NCI-H446 treated with DMSO at 0.1 percent for 48 hours (cell line): Measurements from ENCODE around the gene MYO1E.

Experiments
- DNase-seq: peaks from one replicate; lab custom pipeline; 2025; lab: John Stamatoyannopoulos, UW

The MYO1E gene

GRCh38 chr15:59227021-59227420 lies 145.7 kb downstream of the MYO1E start:
- no peak for DNase-seq

GRCh38 chr15:59224474-59224873 lies 148.2 kb downstream of the MYO1E start:
- no peak for DNase-seq

DNA sequence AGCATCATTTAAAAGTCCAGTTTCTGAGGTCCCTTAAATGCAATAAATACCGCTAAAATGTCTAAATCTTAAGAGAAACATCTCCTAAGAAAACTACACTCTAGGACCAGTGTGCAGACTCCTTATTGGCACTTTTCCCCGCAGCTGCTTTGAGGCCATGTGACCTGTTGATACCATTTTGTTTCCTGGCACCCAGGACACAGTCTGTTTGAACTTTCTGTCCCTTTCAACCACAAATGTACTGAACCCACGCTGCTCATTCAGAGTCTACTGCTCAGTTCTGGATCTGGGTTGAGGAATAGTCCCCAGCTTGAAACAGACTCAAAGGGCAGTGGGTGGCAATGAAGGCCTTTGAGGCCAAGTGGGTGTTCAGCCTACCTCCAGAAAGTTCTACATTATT lies 148.9 kb downstream of the MYO1E start:
- DNase-seq, result no peak

DNA sequence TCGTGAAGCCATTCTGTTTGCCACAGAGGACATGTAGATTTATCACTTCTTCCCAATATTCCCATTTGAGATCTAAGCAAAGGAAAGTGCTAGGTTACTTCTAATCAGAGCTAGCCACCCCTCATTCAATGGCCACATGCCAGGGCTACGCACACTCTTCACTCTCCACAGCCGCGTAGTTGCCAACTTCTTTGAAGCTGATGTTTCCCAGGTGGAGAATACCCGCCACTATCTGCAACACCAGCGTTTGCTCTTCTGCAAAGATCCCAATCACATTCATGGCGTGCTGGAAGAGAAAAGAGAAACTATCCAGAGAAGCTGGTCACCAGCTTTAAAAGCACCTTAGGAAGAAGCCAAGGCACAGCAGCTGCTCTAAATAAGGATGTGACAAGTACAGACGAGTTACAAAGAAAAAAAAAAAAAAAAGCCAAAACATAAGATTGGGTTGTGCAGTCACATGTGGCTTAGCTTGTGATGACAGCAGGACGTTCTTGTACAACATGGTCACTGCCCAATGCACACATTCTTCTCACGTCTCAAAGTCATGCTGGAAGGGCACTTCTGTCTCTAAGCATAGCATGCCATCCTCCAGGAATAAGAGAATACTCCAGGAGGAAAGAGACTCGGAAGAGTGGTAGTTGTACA lies 149.6 kb downstream of the MYO1E start:
- DNase-seq, result no peak

DNA sequence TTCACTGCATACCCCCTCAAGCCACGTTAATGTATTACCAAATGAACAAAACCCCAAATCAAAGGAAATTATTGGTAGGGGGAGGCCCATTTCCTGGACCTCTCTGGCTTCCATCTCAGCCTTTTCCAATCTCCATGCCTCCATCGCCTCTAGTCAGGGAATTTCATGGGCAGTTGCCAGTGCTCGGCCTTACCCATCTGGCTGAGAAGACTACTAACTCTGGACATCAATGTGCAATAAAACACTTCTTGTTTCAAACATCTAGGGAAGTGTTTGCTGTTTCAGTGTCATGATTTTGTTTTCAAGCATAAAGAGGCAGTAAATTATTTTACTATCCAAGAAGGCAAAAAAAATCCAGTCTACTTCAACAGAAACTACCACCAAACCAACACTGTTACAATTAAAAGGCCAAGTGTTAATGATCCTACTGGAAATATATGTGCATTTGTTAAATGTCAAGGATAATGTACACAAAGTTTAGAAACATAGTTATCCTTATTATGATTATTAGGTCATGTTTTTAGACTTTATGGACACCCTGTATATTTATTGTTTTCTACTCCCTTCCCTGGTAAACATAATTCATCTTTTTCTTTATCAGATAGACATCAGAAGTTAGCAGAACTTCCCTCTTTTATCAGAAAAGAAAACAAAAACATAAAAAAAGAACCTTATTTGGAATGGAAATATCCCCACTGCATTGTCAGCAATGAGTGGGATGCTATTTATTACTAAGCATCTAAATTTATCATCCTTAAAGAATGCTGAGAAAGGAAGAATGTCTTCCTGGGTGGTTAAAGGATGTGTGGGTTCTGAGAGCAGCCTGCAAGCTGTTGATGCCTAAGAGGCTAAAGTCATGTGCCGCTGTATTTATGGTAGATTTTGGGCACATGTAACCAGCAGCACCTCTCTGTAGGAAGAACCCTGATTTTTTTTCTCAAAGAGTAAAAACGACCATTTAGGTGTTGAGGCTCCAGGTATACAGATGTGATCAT lies 150.9 kb downstream of the MYO1E start:
- DNase-seq, result no peak

DNA sequence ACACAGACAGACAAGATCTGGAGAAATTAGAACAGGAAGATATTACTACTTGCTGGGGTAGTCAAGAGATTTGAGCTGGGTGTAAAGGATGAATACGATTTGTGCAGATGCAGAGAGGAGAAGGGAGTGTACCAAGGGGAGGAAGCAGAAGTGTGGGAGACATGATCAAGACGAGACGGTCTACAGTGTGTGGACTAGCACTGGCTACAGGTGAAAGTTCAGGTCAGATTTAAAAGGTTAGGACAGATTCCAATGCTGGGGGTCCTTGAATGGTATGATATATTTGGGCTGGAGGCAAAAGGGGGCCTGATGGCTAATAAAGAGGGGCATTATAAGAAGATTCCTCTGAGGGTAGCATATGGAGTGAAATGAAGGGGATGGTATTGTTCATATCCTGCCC lies 154.0 kb downstream of the MYO1E start:
- DNase-seq, result no peak

GRCh38 chr15:59217876-59218498 lies 154.7 kb downstream of the MYO1E start:
- no peak for DNase-seq

DNA sequence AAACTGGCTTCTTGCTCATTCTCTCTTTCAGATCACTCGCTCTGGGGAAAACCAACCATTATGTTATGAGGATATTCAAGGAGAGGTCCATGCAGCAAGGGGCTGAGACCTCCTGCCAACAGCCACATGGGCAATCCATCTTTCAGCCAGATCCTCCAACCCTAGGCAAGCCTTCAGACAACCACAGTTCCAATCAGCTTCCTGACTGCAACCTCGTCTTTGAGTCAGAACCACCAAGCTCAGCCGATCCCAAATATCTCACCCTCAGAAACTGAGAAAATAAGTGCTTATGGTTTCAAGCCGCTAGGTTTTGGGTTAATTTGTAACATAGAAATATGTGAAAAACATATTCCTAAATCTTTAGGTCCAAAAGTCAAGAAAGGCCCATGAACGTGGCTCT lies 155.8 kb downstream of the MYO1E start:
- no peak for DNase-seq

DNA sequence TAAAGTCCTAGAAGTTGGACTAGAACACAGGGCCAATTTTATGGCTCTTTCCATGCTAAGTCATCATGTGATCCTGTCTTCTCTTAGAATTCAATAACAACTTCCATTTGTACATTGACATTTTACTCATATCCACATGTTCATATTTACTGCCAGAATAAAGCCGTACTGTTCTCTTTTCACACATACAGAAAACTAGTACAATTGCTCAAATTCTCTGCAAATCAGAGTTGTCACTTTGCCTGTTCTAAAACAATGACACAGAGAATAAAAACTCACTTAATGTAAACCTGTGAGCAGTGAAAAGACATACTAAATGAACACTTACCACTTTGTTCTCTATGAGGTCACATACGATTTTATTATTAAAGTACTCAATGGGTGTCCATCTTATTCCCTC lies 162.5 kb downstream of the MYO1E start:
- no peak for DNase-seq

DNA sequence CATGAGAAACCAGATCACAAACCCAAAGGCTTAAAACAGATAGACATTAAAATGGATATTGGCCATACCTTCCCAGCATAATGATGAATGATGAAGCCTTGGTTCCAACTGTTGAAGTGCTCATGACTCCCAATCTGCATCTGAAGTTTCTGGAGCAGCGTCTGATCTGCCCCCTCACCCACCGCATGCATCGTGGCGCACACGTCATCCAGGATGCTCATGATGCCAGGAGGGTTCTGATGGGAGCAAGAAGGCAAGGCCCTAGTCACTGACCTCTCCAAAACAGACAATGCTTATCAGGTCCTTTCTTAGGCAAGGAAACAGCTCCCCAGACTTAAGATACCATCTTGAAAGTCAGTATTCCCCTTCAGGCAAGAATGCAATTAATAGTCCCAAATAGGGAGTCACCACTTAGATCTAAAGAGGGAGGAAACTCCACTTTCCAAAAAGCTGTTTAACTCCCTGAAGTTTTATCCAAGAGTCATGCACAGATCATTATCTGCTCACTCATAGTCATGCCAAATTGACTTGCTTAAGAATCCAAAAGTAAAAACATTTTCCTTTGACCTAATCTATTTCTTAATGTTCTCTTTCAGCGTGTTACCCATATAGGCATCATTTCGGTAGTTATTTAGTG lies 163.9 kb downstream of the MYO1E start:
- DNase-seq, result no peak

DNA sequence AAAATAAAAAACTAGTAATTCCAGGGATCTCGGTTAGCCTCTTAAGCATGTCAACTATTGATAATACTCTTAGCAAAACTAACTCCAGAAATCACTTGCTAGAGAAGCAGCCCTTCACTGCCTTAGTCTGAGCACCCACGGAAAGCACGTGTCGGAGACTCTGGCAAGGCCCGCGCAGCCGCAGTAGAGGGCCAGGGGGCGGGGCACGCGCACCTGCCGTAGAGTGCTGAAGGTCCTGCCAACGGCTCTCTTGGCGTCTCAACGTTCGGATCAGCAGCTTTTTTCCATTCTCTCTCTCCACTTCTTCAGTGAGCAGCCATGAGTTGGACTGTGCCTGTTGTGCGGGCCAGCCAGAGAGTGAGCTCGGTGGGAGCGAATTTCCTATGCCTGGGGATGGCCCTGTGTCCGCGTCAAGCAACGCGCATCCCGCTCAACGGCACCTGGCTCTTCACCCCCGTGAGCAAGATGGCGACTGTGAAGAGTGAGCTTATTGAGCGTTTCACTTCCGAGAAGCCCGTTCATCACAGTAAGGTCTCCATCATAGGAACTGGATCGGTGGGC lies 166.0 kb downstream of the MYO1E start, which contains the start of gene LDHAL6B:
Gene LDHAL6B (plus strand): TSS at position 221 of the 561 bp plus-strand sequence. CDS start 98 bp downstream, at position 319.
- DNase-seq, result no peak

- no peak for DNase-seq
These were observed 166.6 kb downstream of the MYO1E start for GRCh38 chr15:59205839-59206622.

DNA sequence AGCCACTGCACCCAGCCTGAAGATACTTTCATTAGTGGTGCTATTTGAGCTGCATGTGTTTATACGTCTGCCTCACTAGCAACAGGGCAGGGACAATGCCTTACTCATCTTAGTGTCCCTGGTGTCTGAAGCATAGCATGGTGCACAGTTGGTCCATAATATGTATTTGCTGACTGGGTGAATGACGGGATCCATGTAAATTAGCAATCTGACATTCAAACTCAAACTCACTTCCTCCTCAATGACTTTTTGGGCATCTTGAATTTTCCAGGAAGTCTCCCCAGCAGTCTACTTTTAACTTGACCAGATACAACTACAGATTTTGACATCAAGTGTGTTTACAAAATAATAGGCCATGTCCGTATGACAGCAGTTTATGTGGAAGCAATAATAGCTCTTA lies 169.0 kb downstream of the MYO1E start:
- DNase-seq, result no peak

- DNase-seq, result no peak
These were observed 169.7 kb downstream of the MYO1E start for GRCh38 chr15:59203008-59203407.

DNA sequence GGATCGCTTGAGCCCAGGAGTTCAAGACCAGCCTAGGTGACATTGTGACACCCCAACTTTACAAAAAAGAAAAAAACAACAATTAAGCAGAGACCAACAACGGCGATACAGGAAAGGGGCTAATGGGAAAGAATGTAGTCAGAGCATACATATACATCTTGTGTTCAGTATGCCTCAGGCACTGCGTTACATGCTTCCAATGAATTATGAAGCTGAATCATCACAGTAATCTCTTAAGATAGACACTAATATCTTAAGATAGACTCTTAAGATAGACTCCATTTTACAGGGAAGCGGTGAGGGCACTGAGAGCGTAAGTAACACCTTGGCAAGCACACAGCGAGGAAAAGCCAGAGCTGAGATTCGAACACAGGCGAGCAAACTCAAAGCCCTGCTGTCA lies 172.1 kb downstream of the MYO1E start:
- DNase-seq, result no peak

GRCh38 chr15:59199626-59200465 lies 172.8 kb downstream of the MYO1E start:
- DNase-seq, result no peak

DNA sequence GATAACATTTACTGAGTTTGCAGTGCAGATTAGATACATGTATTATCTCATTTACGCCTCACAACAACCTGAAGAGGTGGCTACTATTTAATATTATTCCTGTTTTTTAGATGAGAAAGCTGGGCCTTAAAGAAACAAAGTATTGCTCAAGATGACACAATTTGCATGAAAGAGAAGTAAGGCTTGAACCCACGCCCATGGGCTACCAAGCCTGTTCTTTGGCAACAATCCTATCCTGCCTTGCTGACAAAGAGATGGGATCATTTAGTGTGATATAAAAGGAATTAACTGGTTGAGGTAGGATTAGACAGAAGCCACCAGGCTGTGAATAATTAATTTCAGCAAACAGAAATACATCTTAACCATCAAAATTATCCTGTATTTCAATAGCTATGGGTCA lies 175.2 kb downstream of the MYO1E start:
- no peak for DNase-seq

DNA sequence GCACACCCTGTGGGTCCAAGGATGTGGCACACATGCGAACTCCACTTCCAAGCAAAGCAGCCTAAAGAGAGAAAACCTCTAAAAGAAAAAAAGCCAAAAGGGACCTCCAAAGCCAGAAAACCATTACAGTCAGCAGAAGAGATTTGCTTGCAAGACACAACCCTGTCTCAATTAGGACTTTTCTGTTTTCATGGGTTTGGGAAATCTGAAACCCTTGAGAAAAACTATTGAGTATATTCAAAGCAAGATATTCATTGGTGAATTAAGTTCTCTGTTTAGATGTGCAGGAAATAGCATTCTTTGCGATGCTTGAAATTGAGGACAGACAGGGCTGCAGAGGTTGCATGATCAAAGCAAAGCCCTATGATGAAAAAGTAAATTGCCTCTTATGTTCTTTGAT lies 176.3 kb downstream of the MYO1E start:
- DNase-seq, result no peak

DNA sequence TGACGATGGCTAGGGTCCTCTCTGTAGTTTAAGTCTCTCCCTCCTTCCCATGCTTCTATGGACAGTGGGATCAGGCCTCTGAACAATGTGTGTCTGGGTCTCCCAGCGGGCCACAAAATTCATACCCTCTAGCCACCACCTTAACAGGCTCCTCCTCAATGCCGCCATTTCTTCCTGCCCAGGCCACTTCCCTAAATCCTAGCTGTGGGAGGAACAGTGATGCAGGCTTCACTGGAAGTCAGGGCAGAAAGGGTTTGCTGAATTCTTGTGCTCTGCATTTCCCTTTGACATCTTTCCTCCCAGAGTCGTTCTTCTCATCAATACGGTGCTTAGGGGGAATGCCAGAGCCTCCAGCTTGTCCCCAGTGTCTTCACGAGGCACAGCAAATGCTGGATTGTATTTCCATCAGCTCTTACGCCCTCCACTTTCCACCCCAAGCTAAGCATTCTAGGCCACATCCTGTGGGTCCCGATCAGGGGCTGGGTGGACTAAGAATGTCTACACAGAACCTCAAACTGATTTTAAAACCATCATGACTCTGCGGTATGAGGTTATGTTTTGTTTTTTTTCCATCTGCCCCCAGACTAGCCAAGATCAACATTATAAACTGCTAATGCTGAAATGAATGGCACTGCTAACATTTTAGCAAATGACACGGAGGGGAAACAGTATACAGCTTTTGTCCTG lies 177.9 kb downstream of the MYO1E start:
- no peak for DNase-seq

DNA sequence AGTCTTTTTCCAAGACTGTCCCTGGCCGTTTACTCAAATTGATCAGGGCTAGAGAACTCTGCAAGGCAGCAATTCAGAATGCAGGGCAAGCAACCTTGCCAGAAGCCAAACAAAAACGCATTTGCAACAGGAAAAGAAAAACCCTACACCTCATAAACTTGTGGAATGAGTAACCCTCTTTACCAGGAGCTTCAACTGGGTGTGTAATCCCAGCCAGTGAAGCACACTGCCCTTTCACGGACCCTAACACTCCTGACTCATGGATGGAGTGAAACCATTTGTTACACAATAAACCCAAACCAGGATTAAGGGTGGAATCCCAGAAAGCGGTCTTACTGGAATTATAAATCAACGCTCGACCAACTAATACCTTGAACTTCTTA lies 180.8 kb downstream of the MYO1E start:
- DNase-seq, result no peak
